IPS DF 19.7 (cell line): Measurements from ENCODE around the gene SCAF1.

Source experiments
- DNase-seq: peaks from one replicate; pipeline ENCODE4 v3.0.0-alpha.2; 2013; ENCODE audit warnings: low read depth, low spot score

Gene SCAF1

DNA sequence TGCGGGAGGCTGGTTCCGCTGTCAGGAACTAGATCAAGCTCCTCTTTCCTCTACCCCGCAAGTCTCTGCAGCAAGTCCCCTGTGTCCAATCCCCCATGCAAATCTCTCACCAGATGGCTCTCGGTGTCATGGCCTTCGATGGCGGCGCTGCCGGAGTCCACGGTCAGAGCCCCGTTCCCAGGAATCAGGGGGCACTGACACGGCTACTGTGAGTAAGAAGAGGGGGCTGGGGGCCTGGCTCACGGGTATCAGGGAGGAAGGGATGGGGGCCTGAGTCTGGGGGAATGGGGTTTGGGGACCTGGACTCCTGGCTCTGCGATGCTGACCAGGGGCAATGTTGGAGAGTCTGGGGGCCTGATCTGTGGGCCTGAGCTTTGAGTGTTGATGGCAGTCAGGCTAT, 4.0 kb downstream of the SCAF1 start:
- DNase-seq, result no peak

DNA sequence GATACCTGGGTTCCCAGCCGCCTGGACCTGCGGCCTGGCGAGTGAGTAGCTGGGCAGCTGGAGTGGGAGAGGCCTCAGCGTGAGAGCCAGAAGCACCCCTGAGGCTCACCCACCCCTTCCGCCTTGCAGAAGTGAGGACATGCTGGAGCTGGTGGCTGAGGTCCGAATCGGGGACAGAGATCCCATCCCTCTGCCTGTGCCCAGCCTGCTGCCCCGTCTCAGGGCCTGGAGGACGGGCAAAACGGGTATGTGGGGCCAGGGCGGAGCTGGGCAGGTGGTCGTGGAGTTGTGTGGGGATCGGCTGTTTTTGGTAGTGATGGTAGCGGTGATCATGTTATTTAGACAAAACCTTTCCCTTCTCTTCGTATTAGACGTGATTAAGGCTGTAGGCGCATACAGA, 4.6 kb downstream of the SCAF1 start:
- DNase-seq, result no peak

DNA sequence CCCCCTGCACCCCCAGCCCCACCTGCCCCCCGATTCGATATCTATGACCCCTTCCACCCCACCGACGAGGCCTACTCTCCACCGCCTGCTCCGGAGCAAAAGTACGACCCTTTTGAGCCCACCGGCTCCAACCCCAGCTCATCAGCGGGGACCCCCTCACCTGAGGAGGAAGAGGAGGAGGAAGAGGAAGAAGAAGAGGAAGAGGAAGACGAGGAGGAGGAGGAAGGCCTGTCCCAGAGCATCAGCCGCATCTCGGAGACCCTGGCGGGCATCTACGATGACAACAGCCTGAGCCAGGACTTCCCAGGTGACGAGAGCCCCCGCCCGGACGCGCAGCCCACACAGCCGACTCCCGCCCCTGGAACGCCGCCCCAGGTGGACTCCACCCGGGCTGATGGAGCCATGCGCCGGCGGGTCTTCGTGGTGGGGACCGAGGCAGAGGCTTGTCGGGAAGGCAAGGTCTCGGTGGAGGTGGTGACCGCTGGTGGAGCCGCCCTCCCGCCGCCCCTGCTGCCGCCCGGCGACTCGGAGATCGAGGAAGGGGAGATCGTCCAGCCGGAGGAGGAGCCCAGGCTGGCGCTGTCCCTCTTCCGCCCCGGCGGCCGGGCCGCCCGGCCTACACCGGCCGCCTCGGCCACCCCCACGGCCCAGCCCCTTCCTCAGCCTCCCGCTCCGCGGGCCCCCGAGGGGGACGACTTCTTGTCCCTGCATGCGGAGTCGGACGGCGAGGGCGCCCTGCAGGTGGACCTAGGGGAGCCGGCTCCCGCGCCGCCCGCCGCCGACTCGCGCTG, 9.2 kb downstream of the SCAF1 start:
- no peak for DNase-seq

DNA sequence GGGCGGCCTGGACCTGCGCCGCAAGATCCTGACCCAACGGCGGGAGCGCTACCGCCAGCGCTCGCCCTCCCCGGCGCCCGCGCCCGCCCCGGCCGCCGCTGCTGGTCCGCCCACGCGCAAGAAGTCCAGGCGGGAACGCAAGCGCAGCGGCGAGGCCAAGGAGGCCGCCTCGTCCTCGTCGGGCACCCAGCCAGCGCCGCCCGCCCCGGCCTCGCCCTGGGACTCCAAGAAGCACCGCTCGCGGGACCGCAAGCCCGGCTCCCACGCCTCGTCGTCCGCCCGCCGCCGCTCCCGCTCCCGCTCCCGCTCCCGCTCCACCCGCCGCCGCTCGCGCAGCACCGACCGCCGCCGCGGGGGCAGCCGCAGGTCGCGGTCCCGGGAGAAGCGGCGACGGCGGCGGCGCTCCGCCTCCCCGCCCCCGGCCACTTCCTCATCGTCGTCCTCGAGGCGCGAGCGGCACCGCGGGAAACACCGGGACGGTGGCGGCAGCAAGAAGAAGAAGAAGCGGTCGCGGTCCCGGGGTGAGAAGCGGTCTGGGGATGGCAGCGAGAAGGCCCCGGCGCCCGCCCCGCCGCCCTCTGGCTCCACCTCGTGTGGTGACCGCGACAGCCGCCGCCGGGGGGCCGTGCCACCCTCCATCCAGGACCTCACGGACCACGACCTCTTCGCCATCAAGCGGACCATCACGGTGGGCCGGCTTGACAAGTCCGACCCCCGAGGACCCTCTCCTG, 10.0 kb downstream of the SCAF1 start:
- no peak for DNase-seq

DNA sequence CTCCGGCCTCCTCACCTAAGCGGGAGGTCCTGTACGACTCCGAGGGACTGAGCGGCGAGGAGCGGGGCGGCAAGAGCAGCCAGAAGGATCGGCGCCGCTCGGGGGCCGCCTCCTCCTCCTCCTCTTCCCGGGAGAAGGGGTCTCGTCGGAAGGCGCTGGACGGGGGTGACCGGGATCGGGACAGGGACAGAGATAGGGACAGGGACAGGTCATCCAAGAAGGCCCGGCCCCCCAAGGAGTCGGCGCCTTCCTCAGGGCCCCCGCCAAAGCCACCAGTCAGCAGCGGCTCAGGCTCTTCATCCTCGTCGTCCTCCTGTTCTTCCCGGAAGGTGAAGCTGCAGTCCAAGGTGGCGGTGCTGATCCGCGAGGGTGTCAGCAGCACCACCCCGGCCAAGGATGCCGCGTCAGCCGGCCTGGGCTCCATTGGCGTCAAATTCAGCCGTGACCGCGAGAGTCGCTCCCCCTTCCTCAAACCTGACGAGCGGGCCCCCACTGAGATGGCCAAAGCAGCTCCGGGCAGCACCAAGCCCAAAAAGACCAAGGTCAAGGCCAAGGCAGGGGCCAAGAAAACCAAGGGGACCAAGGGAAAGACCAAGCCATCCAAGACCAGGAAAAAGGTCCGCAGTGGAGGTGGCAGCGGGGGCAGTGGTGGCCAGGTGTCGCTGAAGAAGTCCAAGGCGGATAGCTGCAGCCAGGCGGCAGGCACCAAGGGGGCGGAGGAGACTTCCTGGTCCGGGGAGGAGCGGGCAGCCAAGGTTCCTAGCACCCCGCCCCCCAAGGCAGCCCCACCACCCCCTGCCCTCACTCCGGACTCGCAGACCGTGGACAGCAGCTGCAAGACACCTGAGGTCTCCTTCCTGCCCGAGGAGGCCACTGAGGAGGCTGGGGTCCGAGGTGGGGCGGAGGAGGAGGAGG, 10.8 kb downstream of the SCAF1 start:
- DNase-seq, result no peak

DNA sequence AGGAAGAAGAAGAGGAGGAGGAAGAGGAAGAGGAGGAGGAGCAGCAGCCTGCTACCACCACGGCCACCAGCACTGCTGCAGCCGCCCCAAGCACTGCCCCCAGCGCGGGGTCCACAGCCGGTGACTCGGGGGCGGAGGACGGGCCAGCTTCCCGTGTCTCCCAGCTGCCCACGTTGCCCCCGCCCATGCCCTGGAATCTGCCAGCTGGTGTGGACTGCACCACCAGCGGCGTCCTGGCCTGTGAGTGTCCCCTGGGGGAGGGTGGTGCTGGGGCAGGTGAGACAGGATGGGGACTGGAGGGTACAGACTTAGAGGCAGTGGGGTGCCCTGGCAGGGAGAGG, 11.4 kb downstream of the SCAF1 start:
- DNase-seq, result no peak

DNA sequence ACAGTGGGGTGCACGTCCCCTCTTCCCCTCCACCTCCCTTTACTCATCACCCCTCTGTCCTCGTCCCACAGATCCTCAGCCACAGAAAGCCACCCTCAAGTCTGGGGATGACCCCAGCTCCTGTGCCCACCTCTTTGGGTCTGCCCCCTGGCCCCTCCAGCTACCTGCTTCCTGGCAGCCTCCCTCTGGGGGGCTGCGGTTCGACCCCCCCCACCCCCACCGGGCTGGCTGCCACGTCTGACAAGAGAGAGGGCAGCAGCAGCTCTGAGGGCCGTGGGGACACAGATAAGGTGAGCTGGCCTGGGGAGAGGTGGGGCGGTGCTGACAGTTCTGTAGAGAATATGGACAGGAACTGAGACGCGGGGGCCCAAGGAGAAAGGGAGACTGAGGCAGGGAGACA, 12.6 kb downstream of the SCAF1 start:
- no peak for DNase-seq

DNA sequence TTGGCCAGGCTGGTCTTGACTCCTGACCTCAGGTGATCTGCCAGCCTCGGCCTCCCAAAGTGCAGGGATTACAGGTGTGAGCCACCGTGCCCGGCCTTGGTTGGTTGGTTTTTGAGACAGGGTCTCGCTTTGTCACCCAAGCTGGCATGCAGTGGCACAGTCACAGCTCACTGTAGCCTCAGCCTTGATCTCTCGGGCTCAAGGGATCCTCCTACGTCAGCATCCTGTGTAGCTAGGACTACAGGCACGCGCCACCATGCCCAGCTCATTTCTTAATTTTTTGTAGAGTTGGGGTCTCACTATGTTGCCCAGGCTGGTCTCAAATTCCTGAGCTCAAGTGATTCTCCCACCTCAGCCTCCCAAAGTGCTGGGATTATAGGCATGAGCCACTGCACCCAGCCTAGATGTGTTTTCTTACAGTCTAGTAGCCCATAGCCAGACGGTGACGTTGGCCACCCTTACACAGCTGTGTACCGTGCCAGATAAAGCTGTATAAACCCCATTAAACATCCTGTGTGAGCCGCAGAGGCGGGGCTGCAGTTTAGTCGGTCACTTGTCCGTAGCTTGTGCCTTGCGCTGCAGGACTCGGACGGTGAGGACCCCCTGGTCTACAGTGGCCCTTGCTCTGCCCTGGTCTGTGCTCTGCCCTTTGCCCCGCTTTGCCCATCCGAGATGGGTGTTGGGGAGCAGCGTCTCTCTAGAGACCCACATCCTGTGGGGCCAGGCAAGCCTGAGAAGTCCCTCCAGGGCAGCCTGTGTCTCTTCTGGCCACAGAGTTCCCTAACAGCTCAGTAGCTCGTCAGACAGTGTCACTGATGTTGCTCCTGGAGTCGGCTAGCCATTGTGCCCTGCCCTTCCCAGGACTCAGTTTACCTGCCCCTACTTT, 13.8 kb downstream of the SCAF1 start:
- DNase-seq, result no peak

DNA sequence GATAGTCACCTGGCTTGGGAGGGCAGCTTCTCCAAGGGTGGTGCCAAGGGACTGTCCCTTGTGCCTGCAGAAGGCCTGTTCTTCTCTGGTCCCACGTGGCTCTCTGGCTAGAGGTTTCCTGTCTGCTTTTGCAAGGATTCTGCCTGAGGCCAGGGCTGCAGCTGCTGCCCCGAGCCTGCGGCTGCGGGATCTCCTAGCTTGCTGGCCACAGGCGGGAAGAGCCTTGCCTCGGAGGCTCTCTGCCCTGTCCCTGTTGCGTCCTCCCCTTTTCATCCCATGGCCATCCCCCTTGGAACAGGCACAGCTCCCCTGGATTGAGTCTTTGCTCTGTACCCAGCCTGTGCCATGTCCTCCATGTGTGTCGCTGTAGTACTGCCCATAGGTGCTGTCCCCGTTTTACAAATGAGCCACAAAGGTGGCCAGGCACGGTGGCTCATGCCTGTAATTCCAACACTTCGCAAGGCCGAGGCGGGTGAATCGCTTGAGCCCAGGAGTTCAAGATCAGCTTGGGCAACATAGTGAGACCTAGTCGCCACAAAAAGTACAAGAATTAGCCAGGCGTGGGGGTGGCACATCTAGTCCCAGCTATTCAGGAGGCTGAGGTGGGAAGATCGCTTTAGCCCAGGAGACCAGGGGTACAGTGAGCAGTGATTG, 14.6 kb downstream of the SCAF1 start:
- no peak for DNase-seq

DNA sequence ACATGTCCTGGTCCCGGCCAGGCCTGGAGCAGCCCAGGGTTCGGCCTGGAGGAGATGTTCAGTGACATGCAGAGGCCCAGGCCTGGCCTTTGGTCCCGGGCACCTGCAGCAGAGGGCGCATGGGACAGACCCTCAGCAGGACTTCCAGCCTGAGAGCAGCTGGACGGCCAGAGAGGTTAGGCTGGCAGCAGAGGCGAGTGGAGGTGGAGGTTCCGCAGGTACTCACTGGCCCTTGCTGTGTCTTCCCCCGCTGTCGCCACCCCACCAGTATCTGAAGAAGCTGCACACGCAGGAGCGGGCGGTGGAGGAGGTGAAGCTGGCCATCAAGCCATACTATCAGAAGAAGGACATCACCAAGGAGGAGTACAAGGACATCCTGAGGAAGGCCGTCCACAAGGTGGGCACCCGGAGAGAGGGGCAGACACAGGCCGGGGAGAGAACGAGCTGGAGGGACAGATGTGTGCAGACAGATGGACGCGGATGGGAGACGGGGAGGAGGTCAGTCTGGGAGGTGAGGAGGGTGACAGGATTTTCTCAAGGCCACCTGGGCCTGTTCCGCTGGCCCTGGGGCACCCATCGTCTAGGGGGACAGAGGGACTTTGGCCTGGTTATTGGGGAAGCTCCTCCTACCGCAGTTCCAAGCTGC, 15.6 kb downstream of the SCAF1 start:
- no peak for DNase-seq

DNA sequence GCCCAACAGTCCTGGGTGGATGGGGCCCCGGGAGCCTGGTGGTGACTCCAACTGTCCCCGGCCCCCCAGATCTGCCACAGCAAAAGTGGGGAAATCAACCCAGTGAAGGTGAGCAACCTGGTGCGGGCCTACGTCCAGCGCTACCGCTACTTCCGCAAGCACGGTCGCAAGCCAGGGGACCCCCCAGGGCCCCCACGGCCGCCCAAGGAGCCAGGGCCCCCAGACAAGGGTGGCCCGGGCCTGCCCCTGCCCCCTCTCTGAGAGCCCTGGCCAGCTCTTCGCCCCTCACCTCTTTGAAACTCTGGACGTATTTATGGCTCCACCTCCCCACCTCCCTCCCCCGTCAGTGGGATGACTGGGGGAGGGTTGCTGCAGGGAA, 16.1 kb downstream of the SCAF1 start:
- no peak for DNase-seq

DNA sequence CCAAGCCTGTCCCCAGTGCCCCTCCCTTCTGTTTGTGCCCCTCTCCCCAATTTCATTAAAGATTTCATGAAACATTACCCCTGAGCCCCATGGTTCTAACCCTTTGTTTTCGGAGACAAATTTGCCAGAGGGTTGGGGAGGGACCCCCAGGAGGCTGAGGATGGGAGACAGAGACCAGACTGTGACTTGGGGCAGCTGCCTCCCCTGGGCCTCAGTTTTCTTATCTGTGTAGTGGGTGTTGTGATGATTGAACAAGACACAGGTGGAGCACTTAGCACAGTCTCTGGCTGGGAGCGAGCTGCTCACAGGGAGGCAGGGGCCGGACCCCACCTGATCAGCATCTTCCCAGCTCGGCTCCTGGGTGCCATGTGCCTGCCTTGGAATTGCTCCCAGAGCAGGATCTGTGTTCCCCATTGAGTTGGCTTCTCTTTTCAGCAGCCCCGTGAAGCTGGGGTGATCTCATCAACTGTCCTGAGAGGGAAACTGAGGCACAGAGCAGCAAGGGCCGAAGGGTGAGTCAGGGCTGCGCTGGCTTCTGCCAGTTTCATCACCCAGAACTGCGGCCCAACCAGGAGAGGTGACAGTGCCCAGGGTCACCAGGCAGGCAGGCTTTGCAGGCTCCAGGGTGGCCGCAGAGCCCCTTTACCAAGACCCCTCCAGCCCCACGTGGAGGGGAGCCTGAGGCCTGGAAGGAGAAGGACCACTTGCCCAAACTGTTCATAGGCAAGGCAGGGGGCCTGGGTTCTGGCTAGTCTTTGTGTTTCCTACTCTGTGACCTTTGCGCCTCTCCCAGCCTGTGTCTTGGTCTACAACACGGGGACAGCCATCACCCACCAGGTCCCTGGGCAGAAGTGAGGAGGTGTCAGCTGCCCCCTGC, 16.8 kb downstream of the SCAF1 start:
- no peak for DNase-seq

DNA sequence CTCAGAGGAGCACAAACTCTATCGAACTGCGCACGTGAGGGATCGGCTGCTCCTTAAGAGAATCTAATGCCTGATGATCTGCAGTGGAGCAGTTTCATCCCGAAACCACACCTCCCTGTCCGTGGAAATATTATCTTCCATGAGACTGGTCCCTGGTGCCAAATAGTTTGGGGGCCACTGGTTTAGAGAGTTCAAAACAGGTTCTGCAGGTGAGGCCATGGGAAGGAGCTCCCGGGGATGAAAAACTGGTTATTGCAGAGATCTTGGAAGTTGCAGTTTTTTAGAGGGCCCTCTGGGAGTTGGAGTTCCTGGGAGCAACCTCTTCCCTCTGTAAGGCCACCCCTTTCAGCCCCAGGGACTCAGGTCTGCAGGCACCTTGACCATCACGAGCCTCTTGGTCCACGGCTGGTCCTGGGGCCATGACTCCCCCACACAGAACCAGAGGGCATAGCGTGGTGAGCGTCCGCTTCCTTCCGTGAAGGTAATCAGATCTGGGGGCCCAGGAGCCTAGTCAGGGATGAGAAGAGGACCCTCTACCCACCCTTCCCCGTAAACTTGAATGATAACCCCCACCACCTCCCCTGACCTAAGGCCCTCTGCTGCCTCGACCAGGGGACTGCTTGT, 18.4 kb downstream of the SCAF1 start:
- DNase-seq, result no peak

DNA sequence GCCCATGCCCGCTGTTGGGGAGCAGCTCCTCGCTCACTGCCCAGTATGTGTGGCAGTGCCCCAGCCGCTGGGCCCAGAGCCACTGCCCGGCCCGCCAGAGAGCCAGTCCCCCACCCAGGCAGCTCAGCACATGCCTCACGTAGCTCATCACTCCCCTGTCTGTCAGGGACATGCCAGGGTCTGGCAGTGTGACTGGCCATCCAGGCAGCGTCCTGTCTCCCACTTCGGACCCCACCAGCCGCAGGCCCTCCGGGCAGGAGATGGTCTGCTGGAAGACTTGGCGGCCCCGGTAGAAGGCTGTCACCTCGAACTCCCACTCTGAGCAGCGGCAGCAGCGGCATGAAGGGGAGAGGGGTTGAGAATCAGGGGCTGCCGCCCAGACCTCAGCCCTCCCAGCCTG, 20.0 kb downstream of the SCAF1 start:
- no peak for DNase-seq

DNA sequence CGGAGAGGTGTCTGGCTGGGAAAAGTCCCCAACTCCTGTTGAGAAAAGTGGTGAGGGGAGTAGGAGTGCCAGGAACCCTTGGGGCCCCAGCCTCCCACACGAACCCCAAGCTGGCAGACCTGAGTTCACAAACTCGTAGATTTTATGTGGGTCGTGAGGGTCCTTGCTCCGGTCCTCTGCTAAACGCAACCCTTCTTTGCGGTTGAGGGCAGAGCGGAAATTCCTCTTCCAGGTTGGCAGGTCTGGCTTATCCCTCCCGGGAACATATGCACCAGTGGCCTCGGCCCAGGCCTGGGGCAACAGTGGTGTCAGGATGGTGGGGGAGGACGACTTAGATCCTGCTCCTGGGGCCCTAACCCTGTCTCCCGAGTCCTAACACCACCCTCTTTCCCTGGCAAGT, 21.2 kb downstream of the SCAF1 start:
- no peak for DNase-seq

DNA sequence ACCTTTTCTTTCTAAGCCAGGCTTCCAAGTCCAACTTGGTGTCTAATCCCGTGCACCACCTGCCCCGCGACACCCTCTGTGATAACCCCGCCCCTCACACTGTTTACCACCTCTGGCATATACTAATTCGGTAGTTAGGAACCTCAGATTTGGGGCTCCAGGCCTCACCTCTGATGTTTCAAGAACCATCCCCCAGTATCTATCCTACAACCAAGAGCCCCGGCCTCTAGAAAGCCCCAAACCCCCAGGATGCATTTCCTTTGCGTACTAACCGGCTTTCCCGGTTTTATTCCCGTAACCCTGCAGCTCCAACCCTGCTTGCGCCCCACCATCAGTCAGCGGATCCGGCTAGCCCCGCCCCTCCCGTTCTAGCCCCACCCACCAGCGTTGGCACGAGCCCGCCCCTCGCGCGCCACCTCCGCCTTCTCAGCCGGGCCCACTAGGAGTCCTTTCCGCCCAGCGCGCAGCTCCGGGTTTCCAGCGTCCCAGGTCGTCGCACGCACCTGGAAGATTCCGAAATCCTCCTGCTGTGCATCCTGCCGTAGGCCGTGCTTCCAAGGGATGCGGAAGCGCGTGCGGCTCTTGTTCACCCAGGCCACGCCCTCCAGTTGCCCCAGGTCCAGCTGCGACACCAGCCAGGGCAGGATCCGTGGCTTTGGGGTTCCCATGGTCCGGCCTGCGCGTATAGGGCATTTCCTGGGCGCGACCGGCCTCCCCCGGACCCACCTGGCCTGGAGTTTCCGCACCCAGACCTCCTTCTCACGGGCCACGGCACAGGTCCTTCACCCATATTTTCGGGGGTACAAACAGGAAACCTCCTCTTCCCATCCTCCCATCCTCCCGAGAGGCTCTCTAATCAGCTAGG, 22.4 kb downstream of the SCAF1 start:
- DNase-seq, result no peak

DNA sequence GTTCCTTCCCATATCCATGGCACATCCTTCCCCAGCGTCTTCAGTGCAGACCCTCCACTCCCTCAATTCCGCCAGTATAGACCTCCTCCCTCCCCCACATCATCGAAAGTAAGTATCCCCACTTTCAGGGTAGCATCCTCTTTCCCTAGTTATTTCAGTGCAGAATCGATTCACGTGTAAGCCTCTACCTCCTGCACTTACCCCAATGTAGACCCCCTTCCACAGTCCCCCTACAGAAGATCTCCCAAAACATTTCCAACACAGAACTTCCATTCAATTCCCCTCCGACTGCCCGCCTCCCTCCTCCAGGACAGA, 23.0 kb downstream of the SCAF1 start:
- DNase-seq, result no peak
